MCF 10A (cell line): ENCODE results near the gene MFAP4. TPM values are rescaled to one million over a fixed set of nuclear protein-coding genes. Genes with fewer than 3 reads are reported as not detected.

ENCODE experiments used
- BruUV-seq: library from RNA; stranded (reverse); fragments of 400-500 nt; replicated peaks from 2 replicates; lab custom pipeline; 2021; lab: Mats Ljungman, UMichigan
- CTCF ChIA-PET: fragments of 300-600 bp; sonication (Branson Sonifier 250); formaldehyde crosslinking; extraction: SDS; loops from one replicate; lab custom pipeline; 2021; ENCODE audit warnings: antibody characterized with exemption, inconsistent platforms; lab: Yijun Ruan, JAX
- POLR2A ChIA-PET: fragments of 300-600, 350-650 bp; sonication (Branson Sonifier 250); formaldehyde crosslinking; extraction: SDS; loops from one replicate; lab custom pipeline; 2020; ENCODE audit warnings: antibody characterized with exemption, inconsistent platforms; lab: Yijun Ruan, JAX
- DNase-seq: peaks from one replicate; pipeline ENCODE4 v3.0.0-alpha.2; 2018; ENCODE audit not compliant: unreplicated experiment
- H3K27ac Mint-ChIP-seq: one replicate; pipeline ENCODE4 v1.8.0; 2022; ENCODE audit warnings: mild to moderate bottlenecking, low read depth, mixed read lengths; ENCODE audit not compliant: unreplicated experiment
- H3K27me3 Mint-ChIP-seq: one replicate; pipeline ENCODE4 v1.8.0; 2022; ENCODE audit warnings: mixed read lengths; ENCODE audit not compliant: insufficient read depth, unreplicated experiment
- H3K36me3 Mint-ChIP-seq: one replicate; pipeline ENCODE4 v1.8.0; 2022; ENCODE audit warnings: mild to moderate bottlenecking, moderate library complexity, mixed read lengths; ENCODE audit not compliant: insufficient read depth, unreplicated experiment
- H3K4me1 Mint-ChIP-seq: one replicate; pipeline ENCODE4 v1.8.0; 2022; ENCODE audit warnings: mixed read lengths; ENCODE audit not compliant: insufficient read depth, unreplicated experiment
- H3K4me3 Mint-ChIP-seq: one replicate; pipeline ENCODE4 v1.8.0; 2022; ENCODE audit warnings: mild to moderate bottlenecking, moderate library complexity, mixed read lengths; ENCODE audit not compliant: unreplicated experiment
- H3K9me3 Mint-ChIP-seq: one replicate; pipeline ENCODE4 v1.8.0; 2022; ENCODE audit warnings: mixed read lengths; ENCODE audit not compliant: unreplicated experiment
- CTCF ChIP-seq: fragments of 200-600 bp; IDR thresholded peaks from one replicate; pipeline ENCODE4 v1.8.0; 2022; ENCODE audit warnings: antibody characterized with exemption, mild to moderate bottlenecking; ENCODE audit not compliant: unreplicated experiment
- intact Hi-C: fragments of 100-400 bp; cut with micrococcal nuclease; formaldehyde crosslinking; loops from 2 replicates; pipeline ENCODE4 v1.14.1; 2022
- total RNA-seq: library from RNA; stranded (reverse); gene quantifications from 2 replicates; pipeline ENCODE4 v1.2.3, GENCODE V29; 2022

The MFAP4 gene
- total RNA-seq, 1 experiment from 2014 or later = not detected

- Mint-ChIP-seq H3K4me3 (peak overlapping the region; percentile 78), H3K36me3 (peaks cover 18% of the 10 kb centered on the region), H3K27me3 (no peaks in the 10 kb centered on the region), H3K9me3 (no peaks in the 10 kb centered on the region), H3K27ac (peak overlapping the region; percentile 89), H3K4me1 (peaks cover 14% of the 10 kb centered on the region)
- intact Hi-C loops = loop anchor here (1.0 to 5.0 kb wide), 4 partner anchors 85 to 405 kb away; partner anchors contain the start of gene ALDH3A2
- no peak for DNase-seq
- BruUV-seq = TSS peak; percentile 63
- ChIA-PET POLR2A (interaction anchor here (1.2 to 5.9 kb wide), 9 partner anchors 8 to 405 kb away, joined by 3 to 61 read pairs (median 5); partner anchors contain the start of genes ALDH3A2 and MAPK7), CTCF (interaction anchor here (0.6 to 9.7 kb wide), 8 partner anchors 8 to 392 kb away, joined by 3 to 147 read pairs (median 12); partner anchors contain the start of gene MAPK7)
- TF ChIP-seq CTCF = no peak
Measured at GRCh38 chr17:19361944-19362276, 25.1 kb downstream of the MFAP4 start.

GRCh38 chr17:19361326-19361725 lies 25.7 kb downstream of the MFAP4 start:
- Mint-ChIP-seq H3K27me3 (no peaks in the 10 kb centered on the region), H3K27ac (peak overlapping the region; percentile 89), H3K9me3 (no peaks in the 10 kb centered on the region), H3K4me1 (peaks cover 14% of the 10 kb centered on the region), H3K4me3 (peak overlapping the region; percentile 78), H3K36me3 (peaks cover 18% of the 10 kb centered on the region)
- ChIA-PET POLR2A (interaction anchor here (1.2 to 5.9 kb wide), 4 partner anchors 16 to 287 kb away, joined by 3 to 61 read pairs (median 14); partner anchors contain the start of genes ALDH3A2 and MAPK7), CTCF (interaction anchor here (9.7 kb wide), 1 partner anchor 86 kb away, joined by 147 read pairs; no protein-coding TSS in a partner anchor)
- no peak for TF ChIP-seq CTCF
- no TSS peak for BruUV-seq
- no peak for DNase-seq
- intact Hi-C loops = loop anchor here (5.0 kb wide), 1 partner anchor 286 kb away; the partner anchor contains the start of gene ALDH3A2

DNA sequence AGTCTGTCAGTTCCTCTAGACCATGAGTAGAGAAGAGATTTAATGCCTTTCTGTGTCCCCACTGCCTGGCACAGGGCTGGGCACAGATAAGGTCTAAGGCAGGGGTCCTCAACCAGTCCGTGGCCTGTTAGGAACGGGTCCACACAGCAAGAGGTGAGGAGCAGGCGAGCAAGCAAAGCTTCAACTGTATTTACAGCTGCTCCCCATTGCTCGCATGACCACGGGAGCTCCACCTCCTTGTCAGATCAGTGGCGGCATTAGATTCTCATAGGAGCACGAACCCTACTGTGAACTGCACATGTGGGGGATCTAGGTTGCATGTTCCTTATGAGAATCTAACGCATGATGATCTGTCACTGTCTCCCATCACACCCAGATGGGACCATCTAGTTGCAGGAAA lies 26.2 kb downstream of the MFAP4 start:
- no TSS peak for BruUV-seq
- Mint-ChIP-seq H3K36me3 (peaks cover 18% of the 10 kb centered on the region), H3K27ac (no peak overlapping the region), H3K27me3 (no peaks in the 10 kb centered on the region), H3K4me1 (peaks cover 14% of the 10 kb centered on the region), H3K4me3 (peak overlapping the region; percentile 78), H3K9me3 (no peaks in the 10 kb centered on the region)
- POLR2A ChIA-PET = interaction anchor here (1.5 to 5.9 kb wide), 3 partner anchors 17 to 287 kb away, joined by 6 to 61 read pairs (median 22); partner anchors contain the start of genes ALDH3A2 and MAPK7
- TF ChIP-seq CTCF = no peak
- intact Hi-C loops = loop anchor here (5.0 kb wide), 1 partner anchor 287 kb away; the partner anchor contains the start of gene ALDH3A2
- CTCF ChIA-PET = no interaction called here
- no peak for DNase-seq

DNA sequence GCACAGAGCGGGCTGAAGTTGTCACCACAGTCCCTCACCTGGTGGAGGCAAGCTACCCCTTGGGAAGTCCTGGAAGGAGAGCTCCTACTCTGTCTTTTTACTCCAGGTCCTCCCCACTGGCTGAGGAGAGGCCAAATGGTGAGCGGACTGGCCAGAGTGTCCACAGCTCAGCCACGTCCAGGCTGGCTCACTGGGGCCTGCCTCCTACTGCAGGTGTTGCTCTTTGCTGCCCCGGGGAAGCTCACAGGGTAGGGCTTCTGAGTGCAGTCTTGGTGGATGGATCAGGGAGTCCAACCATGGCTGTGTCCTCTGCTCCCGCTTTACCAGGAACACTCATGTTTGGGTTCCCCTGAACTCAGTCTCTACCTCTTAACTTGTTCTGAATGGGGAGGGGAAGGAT lies 27.1 kb downstream of the MFAP4 start:
- H3K36me3 Mint-ChIP-seq = peaks cover 18% of the 10 kb centered on the region
- DNase-seq = no peak
- H3K27me3 Mint-ChIP-seq = no peaks in the 10 kb centered on the region
- no TSS peak for BruUV-seq
- TF ChIP-seq CTCF = no peak
- intact Hi-C loops = loop anchor here (5.0 kb wide), 1 partner anchor 287 kb away; the partner anchor contains the start of gene ALDH3A2
- CTCF ChIA-PET = no interaction called here
- H3K9me3 Mint-ChIP-seq = no peaks in the 10 kb centered on the region
- no peak overlapping the region for H3K27ac Mint-ChIP-seq
- peaks cover 16% of the 10 kb centered on the region for H3K4me1 Mint-ChIP-seq
- no peak overlapping the region for H3K4me3 Mint-ChIP-seq
- POLR2A ChIA-PET = no interaction called here
